ENCODE measurements around the gene PSG4. TPM values are rescaled to one million over a fixed set of nuclear protein-coding genes. Genes with fewer than 3 reads are reported as not detected.

The PSG4 gene
- total and polyA plus RNA-seq, 2 of the 8 experiments (the other 6 are each of a cell fraction or from before 2014, with no cell fraction given), result not detected

GRCh38 chr19:43148233-43148632, 57.2 kb downstream of the PSG4 start (continued):
- TF ChIP-seq CHD7 (IDR thresholded peaks at IDR 0.05; ENCODE audit: insufficient replicate concordance, low read length) (no peak), SAP30 (IDR thresholded peaks at IDR 0.05; ENCODE audit: insufficient read depth, insufficient replicate concordance, low read length) (no peak), GABPA (IDR thresholded peaks at IDR 0.05; ENCODE audit: borderline replicate concordance, insufficient read depth, low read length) (no peak)
